Spleen (tissue), 11 donors: ENCODE results near the gene WDR55. TPM values are rescaled to one million over a fixed set of nuclear protein-coding genes. Genes with fewer than 3 reads are reported as not detected.
"Not testable (repeated sequence)": the region's sequence is repeated elsewhere in the genome, so short reads cannot be mapped to it uniquely, and the experiment has no call there.

Experiments
- DNase-seq: peaks from one replicate; pipeline ENCODE4 v3.0.0-alpha.2; 2020
- H3K27ac ChIP-seq, 8 donors: fragments of 200-600 bp; sonication (generic) in 7 of 8; 1 replicate in 4 of 8; 2 replicates in 4 of 8; pipeline versions ENCODE4 v1.5.0 to v1.8.0; 2016 to 2021; ENCODE audit warnings: inconsistent platforms in 4 of 8, mild to moderate bottlenecking in 4 of 8, moderate library complexity in 1 of 8
- H3K27me3 ChIP-seq, 7 donors: fragments of 200-600 bp; sonication (generic) in 6 of 7; replicated peaks in 1 of 7; 1 replicate in 4 of 7; 2 replicates in 3 of 7; pipeline versions ENCODE4 v1.5.0 to v1.8.0; 2016 to 2021; ENCODE audit warnings: inconsistent platforms in 3 of 7, mild to moderate bottlenecking in 1 of 7
- H3K36me3 ChIP-seq, 6 donors: fragments of 200-600 bp; sonication (generic) in 5 of 6; 1 replicate in 4 of 6; 2 replicates in 2 of 6; pipeline versions ENCODE4 v1.5.0 to v1.8.0; 2016 to 2021; ENCODE audit warnings: inconsistent platforms in 2 of 6
- H3K4me1 ChIP-seq, 6 donors: fragments of 200-600 bp; sonication (generic) in 5 of 6; 1 replicate in 3 of 6; 2 replicates in 3 of 6; pipeline versions ENCODE4 v1.5.0 to v1.8.0; 2016 to 2021; ENCODE audit warnings: inconsistent platforms in 3 of 6
- H3K4me3 ChIP-seq, 8 donors: fragments of 200-600 bp; sonication (generic) in 7 of 8; 1 replicate in 4 of 8; 2 replicates in 4 of 8; pipeline versions ENCODE4 v1.5.0 to v1.8.0; 2016 to 2021; ENCODE audit warnings: inconsistent platforms in 4 of 8, mild to moderate bottlenecking in 4 of 8, moderate library complexity in 2 of 8
- H3K9me3 ChIP-seq, 8 donors: fragments of 200-600 bp; sonication (generic) in 7 of 8; 1 replicate in 4 of 8; 2 replicates in 4 of 8; pipeline versions ENCODE4 v1.5.0 to v1.8.0; 2016 to 2021; ENCODE audit warnings: inconsistent platforms in 4 of 8
- CTCF ChIP-seq, 11 experiments: fragments of 200-600 bp in 7 of 11; fragments of 450-650 bp in 4 of 11; sonication (generic) in 4 of 11; IDR thresholded peaks in 8 of 11; conservative IDR thresholded peaks in 3 of 11; 1 replicate in 7 of 11; 2 replicates in 4 of 11; pipeline versions ENCODE4 v1.4.0 to v1.8.0; 2016 to 2021; ENCODE audit warnings: antibody characterized with exemption in 11 of 11, inconsistent platforms in 4 of 11, mild to moderate bottlenecking in 1 of 11
- POLR2A ChIP-seq, 3 donors: fragments of 450-650 bp; IDR thresholded peaks; one replicate each; pipeline ENCODE4 v1.5.1; 2017; ENCODE audit warnings: antibody characterized with exemption in 3 of 3, mild to moderate bottlenecking in 1 of 3
- POLR2AphosphoS5 ChIP-seq, 3 donors: sonication (generic); formaldehyde crosslinking; IDR thresholded peaks; one replicate each; pipeline ENCODE4 v1.5.1; 2017; ENCODE audit warnings: antibody characterized with exemption in 3 of 3
- WGBS, 5 donors: extraction: QIAGEN DNeasy Blood & Tissue Kit in 3 of 5; methylation state at CpG; one replicate each; pipeline versions ENCODE4 v1.1.5 to v1.1.7; 2013 to 2018; 5-methylcytosine and 5-hydroxymethylcytosine counted together
- intact Hi-C: fragments of 100-400 bp; cut with DNase I; formaldehyde crosslinking; loops from one replicate; pipeline ENCODE4 v1.15.0; 2023; ENCODE audit warnings: low total_unique reads
- polyA plus RNA-seq, 3 donors: library from polyadenylated mRNA; stranded (reverse); fragments of 200-250 nt; gene quantifications; one replicate each; pipeline ENCODE4 v1.2.1, GENCODE V29; 2013
- total RNA-seq, 7 donors: library from RNA; depleted of rRNA in 3 of 7; stranded (reverse); fragments of >200 nt in 3 of 7; fragmentation: NEBNext Ultra II Directional in 4 of 7; extraction: Animal tissue kit (Norgen Biotek cat#: 25700) in 4 of 7; gene quantifications; one replicate each; pipeline versions ENCODE4 v1.1.0 to v1.2.1, GENCODE V29; 2016 to 2021
- donor health status: healthy with polysubstance abuse.
- donor health status: DM: no; HTN: no; CAD: no; lungs with moderate emphysema.
- donor health status: DM: no; HTN: no; CAD: no.
- donor health status: Bipolar disorder and iron deficiency.
- donor health status: healthy.
- donor health status: DM: no; HTN: no; CAD: no.
- donor health status: DM: yes; HTN: yes; CAD: no.

Gene WDR55
- total and polyA plus RNA-seq, 10 donors = 14.2 to 30.8 (median 24.8) TPM

DNA sequence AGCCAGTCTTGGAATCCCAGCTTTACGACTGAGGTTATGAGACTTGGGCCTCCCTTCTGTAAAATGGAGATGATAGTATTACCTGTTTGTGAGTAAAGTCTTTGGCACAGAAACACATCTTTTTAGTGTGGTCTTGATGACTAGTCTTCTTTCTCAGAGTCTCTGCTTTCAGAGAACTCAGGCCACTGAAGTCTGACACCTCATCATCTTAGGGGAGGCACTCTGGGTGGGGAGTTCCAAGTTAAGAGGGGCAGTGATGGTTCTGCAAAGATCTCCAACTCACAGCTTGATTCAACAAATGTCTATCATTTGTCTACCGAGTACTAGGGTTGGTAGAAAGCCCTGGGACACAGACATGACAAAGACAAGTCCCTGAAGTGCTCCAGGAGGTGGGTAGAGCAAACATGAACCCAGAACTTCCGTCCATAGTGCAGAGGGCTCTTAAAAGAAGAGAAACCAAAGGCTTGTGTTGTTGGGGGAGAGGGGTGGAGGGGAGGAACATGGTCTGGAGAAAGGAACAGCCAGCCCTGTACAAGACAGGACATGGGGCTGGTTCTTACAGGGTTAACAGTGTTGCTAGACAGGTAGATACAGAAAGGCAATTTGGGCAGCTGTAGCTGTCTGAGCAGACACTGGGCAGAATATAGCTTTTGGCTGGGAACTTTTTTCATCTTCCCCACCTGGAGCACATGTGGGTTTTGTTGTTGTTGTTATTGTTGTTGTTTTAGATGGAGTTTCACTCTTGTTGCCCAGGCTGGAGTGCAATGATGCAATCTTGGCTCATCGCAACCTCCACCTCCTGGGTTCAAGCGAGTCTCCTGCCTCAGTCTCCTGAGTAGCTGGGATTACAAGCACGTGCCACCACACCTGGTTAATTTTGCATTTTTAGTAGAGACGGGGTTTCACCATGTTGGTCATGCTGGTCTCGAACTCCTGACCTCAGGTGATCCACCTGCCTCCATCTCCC is 29.1 kb upstream of the WDR55 start:
- intact Hi-C loops = loop anchor here (5.0 kb wide), 1 partner anchor 68 kb away; no protein-coding TSS in a partner anchor
- H3K27me3 ChIP-seq = peaks cover 0 to 9% (median 0%) of the 10 kb centered on the region in 7 donors
- peaks cover 8 to 72% (median 50%) of the 10 kb centered on the region in 6 donors for H3K4me1 ChIP-seq
- DNase-seq = no peak
- H3K4me3 ChIP-seq = no peak overlapping the region
- TF ChIP-seq CTCF (IDR thresholded peaks at IDR 0.05 in 8 of 11, conservative IDR thresholded peaks at IDR 0.05 in 3 of 11) = peak in 3 of 11 experiments; percentile 8 to 34 (median 31)
- TF ChIP-seq POLR2AphosphoS5 (IDR thresholded peaks at IDR 0.05) = no peak
- TF ChIP-seq POLR2A (IDR thresholded peaks at IDR 0.05) = no peak
- no peaks in the 10 kb centered on the region for H3K9me3 ChIP-seq
- peak overlapping the region in 3 of 8 donors; percentile 23 to 93 (median 89) for H3K27ac ChIP-seq
- no peaks in the 10 kb centered on the region for H3K36me3 ChIP-seq
- 80 to 93% (median 82%) methylated on average over 8 of the region's 8 CpGs for WGBS, 5 donors

DNA sequence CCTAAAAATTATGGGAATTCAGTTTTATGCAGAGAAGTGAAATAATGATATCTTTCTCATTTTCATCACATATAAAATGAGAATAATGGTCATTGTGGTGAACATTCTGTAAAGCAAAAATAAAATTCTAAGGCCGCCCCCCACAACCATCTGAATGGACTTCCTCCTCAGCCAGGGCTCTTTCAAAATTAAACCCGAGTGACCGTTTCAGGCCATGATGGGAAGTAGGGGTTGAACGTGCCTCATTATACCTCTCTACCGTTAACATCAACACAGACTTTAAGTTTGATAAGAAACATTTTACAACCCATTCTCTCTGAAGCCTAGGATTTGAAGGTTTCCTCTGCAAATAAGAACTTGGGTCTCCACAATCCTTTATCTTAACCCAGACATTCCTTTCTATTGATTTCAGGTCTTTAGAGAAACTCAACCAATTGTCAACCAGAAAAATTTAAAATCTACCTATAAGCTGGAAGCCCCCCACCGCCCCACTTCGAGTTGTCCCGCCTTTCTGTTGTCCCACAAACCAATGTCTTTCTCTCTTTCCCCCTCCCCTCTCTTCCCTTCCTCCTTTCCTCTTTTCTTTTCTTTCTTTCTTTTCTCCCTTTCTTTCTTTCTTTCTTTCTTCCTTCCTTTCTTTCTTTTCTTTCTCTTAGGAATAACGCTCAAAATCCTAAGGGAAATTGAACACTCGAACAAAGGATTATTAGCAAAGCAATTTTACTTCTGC is 27.2 kb upstream of the WDR55 start:
- no peak for DNase-seq
- intact Hi-C loops = loop anchor here (5.0 kb wide), 1 partner anchor 70 kb away; no protein-coding TSS in a partner anchor
- WGBS, 5 donors = 75 to 89% (median 83%) methylated on average over 10 of the region's 10 CpGs
- Histone ChIP-seq H3K9me3 (no peaks in the 10 kb centered on the region), H3K4me3 (no peak overlapping the region), H3K36me3 (peaks cover 0 to 12% (median 6%) of the 10 kb centered on the region in 6 donors), H3K4me1 (peaks cover 9 to 73% (median 52%) of the 10 kb centered on the region in 6 donors), H3K27ac (peak overlapping the region in 1 of 8 donors; percentile 98), H3K27me3 (no peaks in the 10 kb centered on the region)
- TF ChIP-seq POLR2AphosphoS5 (IDR thresholded peaks at IDR 0.05) (no peak), POLR2A (IDR thresholded peaks at IDR 0.05) (no peak), CTCF (IDR thresholded peaks at IDR 0.05 in 8 of 11, conservative IDR thresholded peaks at IDR 0.05 in 3 of 11) (no peak)

DNA sequence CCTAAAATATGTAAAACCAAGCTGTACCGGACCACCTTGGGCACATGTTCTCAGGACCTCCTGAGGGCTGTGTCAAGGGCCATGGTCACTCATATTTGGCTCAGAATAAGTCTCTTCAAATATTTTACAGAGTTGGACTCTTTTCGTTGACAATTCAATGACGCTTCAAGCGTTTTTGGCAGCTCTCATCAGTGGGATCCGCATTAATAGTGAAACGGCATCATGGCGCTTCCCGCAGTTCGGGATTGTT is 25.9 kb upstream of the WDR55 start:
- intact Hi-C loops = loop anchor here (5.0 kb wide), 1 partner anchor 72 kb away; no protein-coding TSS in a partner anchor
- Histone ChIP-seq H3K36me3 (peaks cover 0 to 25% (median 17%) of the 10 kb centered on the region in 6 donors), H3K4me1 (peaks cover 9 to 63% (median 42%) of the 10 kb centered on the region in 6 donors), H3K4me3 (peak overlapping the region; percentile 25 to 83 (median 72)), H3K27ac (peak overlapping the region; percentile 78 to 98 (median 94))
- not testable (repeated sequence) for H3K27me3 ChIP-seq, DNase-seq, H3K9me3 ChIP-seq
- 11 to 23% (median 14%) methylated on average over 6 to 9 of the region's 9 CpGs for WGBS, 5 donors

DNA sequence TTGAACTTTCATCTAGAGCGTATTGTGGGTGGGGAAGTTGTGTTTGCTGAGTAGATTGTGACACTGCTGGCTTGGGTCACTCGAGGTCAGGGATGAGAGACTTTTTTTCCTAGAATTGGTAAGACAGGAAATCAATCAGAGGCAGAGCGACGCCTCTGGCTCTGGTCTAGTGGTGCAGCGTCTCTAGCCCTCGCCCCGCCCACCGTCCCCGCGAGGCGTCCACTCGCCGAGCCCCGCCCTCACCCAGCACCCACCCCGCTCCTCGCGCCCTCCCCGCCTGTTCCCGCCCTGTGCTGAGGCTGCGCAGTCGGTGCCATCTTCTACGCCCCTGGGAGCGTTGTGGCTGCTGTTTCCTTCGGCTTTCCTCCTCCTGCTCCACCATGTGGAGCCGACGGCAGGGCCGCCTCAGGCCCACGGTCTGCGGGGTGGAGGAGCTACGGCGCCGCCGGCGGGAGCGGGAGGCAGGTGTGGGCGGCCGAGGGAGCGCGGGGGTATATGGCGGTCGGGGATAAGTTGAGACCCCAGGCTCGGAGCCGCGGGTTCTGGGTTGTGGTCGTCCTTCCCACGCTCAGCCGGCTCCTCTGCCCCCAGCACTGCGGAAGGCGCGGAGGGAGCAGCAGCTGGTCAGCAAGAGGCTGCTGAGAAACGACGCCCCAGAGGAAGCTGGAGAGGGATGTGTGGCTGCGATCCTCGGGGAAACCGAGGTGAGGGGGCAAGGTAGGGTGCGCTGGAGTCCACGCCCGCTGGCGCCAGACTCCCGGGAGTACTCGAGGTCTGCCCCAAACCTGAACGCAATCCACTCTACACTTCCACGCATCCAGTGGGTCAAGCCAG is 25.3 kb upstream of the WDR55 start, which contains the start of gene TMCO6:
TMCO6 (plus strand) TSS at position 304 of the 834 bp plus-strand sequence; CDS start at position 381, 77 bp downstream.
- peak; percentile 100 for DNase-seq
- intact Hi-C loops = loop anchor here (5.0 kb wide), 1 partner anchor 72 kb away; no protein-coding TSS in a partner anchor
- peaks cover 0 to 31% (median 22%) of the 10 kb centered on the region in 6 donors for H3K36me3 ChIP-seq
- H3K27ac ChIP-seq = peak within 1 kb of the TSS; percentile 78 to 98 (median 94)
- peaks cover 9 to 63% (median 37%) of the 10 kb centered on the region in 6 donors for H3K4me1 ChIP-seq
- no peaks in the 10 kb centered on the region for H3K27me3 ChIP-seq
- no peaks in the 10 kb centered on the region for H3K9me3 ChIP-seq
- TF ChIP-seq POLR2AphosphoS5 (IDR thresholded peaks at IDR 0.05) (peak; percentile 95 to 96 (median 96)), CTCF (IDR thresholded peaks at IDR 0.05 in 8 of 11, conservative IDR thresholded peaks at IDR 0.05 in 3 of 11) (peak; percentile 37 to 94 (median 88)), POLR2A (IDR thresholded peaks at IDR 0.05) (peak in 2 of 3 donors; percentile 42 to 52)
- peak within 1 kb of the TSS; percentile 49 to 83 (median 72) for H3K4me3 ChIP-seq
- WGBS, 5 donors = 0 to 1% (median 1%) methylated on average over 57 to 63 of the region's 63 CpGs
